ENCODE results near the gene SMYD3. TPM values are rescaled to one million over a fixed set of nuclear protein-coding genes. Genes with fewer than 3 reads are reported as not detected.
A peak's percentile ranks its signal among the peaks of the same experiment; 100 is the strongest.

The SMYD3 gene
- total and polyA plus RNA-seq, 2 of the 4 experiments (the other 2 are of a cell fraction), result 26.5 to 37.6 TPM

DNA sequence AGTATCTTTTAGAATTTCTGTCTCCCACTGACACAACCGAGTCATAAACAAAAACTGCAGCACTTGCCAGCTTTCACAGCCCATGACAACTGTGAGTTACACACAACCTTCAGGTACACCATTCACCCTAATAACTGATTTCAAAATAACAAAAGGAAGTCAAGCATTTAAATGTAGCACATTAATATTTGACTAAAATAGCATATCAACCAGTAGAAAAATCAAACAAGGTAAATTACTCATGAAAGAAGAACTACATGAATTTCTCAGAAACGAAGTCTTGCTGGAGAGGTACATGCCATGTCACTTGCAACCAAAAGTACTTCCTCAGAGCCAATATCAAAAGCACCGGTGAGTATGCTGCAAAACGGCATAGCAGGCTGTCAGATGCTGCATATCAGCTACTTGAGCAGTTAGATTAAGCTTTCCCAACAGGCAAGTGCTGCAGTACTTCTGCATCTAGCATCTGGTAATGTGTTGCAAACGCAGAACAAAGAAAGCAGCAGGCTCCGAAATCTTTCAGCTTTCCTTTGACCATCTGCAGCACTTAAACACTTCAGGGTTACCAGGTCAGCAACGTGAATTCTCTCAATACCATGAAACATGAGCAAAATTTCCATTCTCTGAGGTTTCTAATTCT lies 223.2 kb downstream of the SMYD3 start:
- H2BK20ac ChIP-seq (ENCODE audit: low read depth, low read length), result no peak overlapping the region
- no peaks in the 10 kb centered on the region for H4K20me1 ChIP-seq (ENCODE audit: insufficient read depth, low read length)
- dilution Hi-C loops (cut with HindIII; ENCODE audit: low sequenced_read_pairs, unreplicated experiment), result no loop called here
- H4K5ac ChIP-seq (ENCODE audit: low read depth, low read length), result no peak overlapping the region
- H3K36me3 ChIP-seq (ENCODE audit: control insufficient read depth, insufficient read depth, low read length), result no peaks in the 10 kb centered on the region
- no peaks in the 10 kb centered on the region for H3K27me3 ChIP-seq (ENCODE audit: control insufficient read depth, insufficient read depth, low read length)
- H3K4me2 ChIP-seq (ENCODE audit: low read depth, low read length), result peak overlapping the region; percentile 44
- H3K23ac ChIP-seq (ENCODE audit: low read depth, low read length), result no peak overlapping the region; the same call in 1 of the 2 replicates
- H3K79me1 ChIP-seq (ENCODE audit: low read depth in 1 of 2, low read length in 2 of 2), result peaks cover 0 to 4% of the 10 kb centered on the region in 2 experiments; a peak in 1 of 4 replicates
- no peak overlapping the region for H4K91ac ChIP-seq (ENCODE audit: insufficient read depth, low read depth, low read length)
- WGBS, 2 experiments (ENCODE audit: extremely low coverage in 2 of 2, insufficient read length in 1 of 2), result 50% methylated on average over 3 of the region's 7 CpGs; no CpG with 5 or more reads in 1 of the 2 experiments
- no peak overlapping the region for H3K4ac ChIP-seq (ENCODE audit: low read depth, low read length)
- no peak overlapping the region for H3K18ac ChIP-seq (ENCODE audit: low read depth, low read length)
- H4K8ac ChIP-seq (ENCODE audit: low read depth in 2 of 2, low read length in 2 of 2), result no peak overlapping the region
- ChIA-PET POLR2A (ENCODE audit: unreplicated experiment) (no interaction called here), CTCF (no interaction called here)
- no peak overlapping the region for H3K27ac ChIP-seq (ENCODE audit: insufficient read depth, low read length)
- no peak overlapping the region for H2BK120ac ChIP-seq (ENCODE audit: low read depth, low read length)
- H3K9ac ChIP-seq (ENCODE audit: low read depth, low read length), result no peak overlapping the region
- in situ Hi-C loops (cut with MboI; ENCODE audit: low sequenced_read_pairs), result loop anchor here (10.0 kb wide), 1 partner anchor 1129 kb away; the partner anchor contains the start of gene KIF26B
- no peak overlapping the region for H2AK9ac ChIP-seq (replicated peaks; ENCODE audit: low read depth, low read length, poor library complexity)
- ATAC-seq (ENCODE audit: low read depth) (no peak; the same call in 1 of the 2 replicates), DNase-seq (peak; percentile 70)
- H2AK5ac ChIP-seq (ENCODE audit: low read depth, low read length), result no peak overlapping the region
- no peak overlapping the region for H3K4me3 ChIP-seq (ENCODE audit: insufficient read depth, low read depth, low read length)
- H3K9me3 ChIP-seq (ENCODE audit: control insufficient read depth, insufficient read depth, low read length), result no peaks in the 10 kb centered on the region
- no peak overlapping the region for H2BK5ac ChIP-seq (ENCODE audit: low read depth, low read length, poor library complexity, severe bottlenecking)
- BruUV-seq (replicated peaks), result no TSS peak
- TF ChIP-seq BHLHE40 (IDR thresholded peaks at IDR 0.05; ENCODE audit: low read depth, low read length), result no peak
- no peak overlapping the region for H2AFZ ChIP-seq (replicated peaks; ENCODE audit: low read length, poor library complexity)
- no peaks in the 10 kb centered on the region for H3K9me1 ChIP-seq (ENCODE audit: insufficient read depth, low read length)
- no peak overlapping the region for H3K56ac ChIP-seq (ENCODE audit: extremely low read depth, insufficient read depth, low read length)
- H3K4me1 ChIP-seq (ENCODE audit: control insufficient read depth, insufficient read depth, low read length), result peaks cover 3% of the 10 kb centered on the region; the same call in 1 of the 2 replicates
- H2BK15ac ChIP-seq (ENCODE audit: low read depth, low read length), result no peak overlapping the region
- peak overlapping the region; percentile 17; the same call in 1 of the 2 replicates for H3K14ac ChIP-seq (replicated peaks; ENCODE audit: low read depth, low read length)
- intact Hi-C loops (cut with micrococcal nuclease), result loop anchor here (5.0 kb wide), 2 partner anchors 163 to 272 kb away; no protein-coding TSS in a partner anchor
